GM18867 (cell line): Measurements from ENCODE around the gene LDB2.

Experiments
- ATAC-seq: cut with Tn5 transposase; IDR thresholded peaks from one replicate; pipeline ENCODE4 v1.9.1; 2021; ENCODE audit warnings: mild to moderate bottlenecking, moderate library complexity; ENCODE audit not compliant: unreplicated experiment

The LDB2 gene

DNA sequence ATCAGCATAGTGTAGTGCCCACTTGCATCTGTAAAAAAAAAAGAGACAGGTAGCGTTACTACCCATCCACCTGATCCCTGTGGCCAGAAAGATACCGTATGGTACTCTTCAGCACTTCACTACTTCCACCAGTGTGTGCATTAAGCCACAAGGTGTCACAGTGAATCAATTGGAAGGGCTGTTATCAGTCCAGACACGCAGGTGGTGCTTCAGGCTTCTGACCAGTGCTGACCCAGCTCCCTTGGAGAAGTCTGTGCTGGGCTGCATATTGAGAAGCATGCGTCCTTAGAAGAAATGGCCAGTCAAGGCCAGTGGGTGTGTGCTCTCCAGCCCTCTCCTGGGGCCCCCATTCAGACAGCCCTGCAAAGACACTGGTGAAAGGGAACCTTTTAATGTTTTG is 10.6 kb downstream of the LDB2 start:
- ATAC-seq = no peak

DNA sequence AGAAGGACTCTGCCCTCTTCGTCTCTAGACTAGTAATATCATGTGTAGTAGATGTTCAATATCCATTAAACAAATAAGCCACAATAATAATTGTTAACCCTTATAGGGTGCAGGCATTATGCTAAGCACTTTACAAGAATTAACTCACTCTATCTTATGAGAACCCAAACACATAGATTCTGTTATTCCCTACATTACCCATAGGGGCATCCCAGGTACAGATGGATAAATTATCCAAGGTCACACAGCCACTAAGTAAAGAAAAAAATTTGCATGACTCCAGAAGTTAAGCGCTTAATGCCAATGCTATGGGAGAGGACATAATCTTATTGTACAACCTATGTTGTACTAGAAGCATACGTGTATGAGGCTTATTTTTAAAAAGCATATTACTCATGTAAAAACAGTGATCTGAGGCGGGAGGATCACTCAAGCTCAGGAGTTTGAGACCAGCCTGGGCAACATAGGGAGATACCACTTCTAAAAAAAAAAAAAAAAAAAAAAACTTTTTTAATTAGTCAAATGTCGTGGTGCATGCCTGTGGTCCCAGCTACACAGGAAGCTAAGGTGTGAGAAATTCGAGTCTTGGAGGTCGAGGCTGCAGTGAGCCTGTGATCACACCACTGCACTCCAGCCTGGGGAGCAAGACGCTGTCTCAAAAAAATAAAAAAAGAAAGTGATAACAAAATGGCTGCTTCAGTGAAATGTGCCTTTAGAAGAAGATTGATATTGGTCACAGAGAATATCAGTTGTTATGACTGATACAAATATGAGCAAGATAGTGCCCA is 13.6 kb downstream of the LDB2 start:
- no peak for ATAC-seq

DNA sequence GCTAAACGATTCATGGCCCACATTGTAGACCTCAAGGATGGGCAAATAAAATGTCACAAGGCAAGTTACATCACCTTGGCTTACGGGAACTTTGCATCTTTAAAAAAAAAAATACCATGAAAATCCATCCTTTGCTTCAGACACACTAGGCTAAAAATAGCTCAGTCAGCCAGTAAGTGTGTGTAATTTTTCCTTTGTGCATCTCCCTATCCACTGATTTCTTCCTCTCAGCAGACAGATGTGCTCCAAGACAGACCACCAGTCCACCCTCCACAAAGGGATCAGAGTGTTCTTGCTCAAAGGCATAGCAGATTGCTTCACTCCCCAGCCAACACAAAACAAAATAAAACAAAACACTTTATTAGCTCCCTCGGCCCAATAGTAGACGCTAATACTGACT is 14.6 kb downstream of the LDB2 start:
- no peak for ATAC-seq

DNA sequence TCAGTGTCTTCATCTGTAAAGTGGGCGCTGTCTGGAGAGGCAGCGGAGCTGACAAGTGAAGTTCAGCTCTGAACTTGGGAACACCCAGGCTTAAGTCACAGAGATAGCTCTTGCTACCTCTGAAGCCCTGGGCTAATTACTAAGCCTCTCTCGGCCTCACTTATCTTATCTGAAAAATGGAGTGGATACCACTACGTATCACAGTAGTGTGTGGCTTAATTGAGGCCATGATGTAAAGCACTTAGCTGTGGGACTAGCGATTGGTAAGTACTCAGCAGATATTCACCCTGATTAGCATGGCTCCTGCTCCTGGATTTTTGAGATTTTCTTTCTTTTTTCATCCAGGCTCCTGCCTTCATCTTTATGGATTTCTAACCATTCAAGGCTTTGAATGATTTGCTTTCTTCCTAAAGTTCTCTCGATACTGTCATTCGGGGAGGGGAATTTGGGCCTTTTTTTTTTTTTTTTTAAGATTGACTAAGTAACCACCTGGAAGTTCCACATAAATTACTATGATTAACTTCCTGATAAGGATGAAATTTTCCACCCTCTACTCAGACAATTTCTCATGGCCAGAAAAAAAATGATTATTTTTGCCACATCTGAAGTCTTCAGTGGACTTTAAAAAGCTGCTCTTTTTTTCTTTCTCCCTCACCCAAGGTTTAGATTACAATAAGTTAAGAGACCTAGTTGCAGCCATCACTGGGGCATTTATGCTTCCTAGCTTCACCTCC is 17.1 kb downstream of the LDB2 start:
- ATAC-seq = no peak

GRCh38 chr4:16875487-16875886 is 23.0 kb downstream of the LDB2 start:
- no peak for ATAC-seq

- ATAC-seq = no peak
Measured at GRCh38 chr4:16869594-16870245, 28.7 kb downstream of the LDB2 start.

GRCh38 chr4:16868674-16869073 is 29.8 kb downstream of the LDB2 start:
- no peak for ATAC-seq

DNA sequence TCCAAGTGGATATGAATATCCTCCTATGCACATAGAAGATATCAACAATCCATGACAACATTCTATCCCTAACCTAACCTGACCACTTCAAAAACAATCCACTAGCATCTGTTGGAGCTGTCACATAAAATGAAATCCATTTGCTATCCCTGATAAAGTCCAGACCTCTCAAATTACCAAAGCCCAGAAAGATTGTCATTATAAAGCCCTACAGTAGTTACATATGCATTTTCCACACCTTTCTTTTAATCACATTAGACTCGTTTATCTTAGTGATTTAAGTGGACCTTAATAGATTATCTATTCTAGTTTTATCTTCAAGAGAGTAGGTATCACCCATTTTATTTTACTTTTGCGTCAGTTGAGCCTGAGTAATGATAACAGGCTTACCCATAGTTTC is 30.6 kb downstream of the LDB2 start:
- ATAC-seq = no peak

GRCh38 chr4:16866974-16867373 is 31.5 kb downstream of the LDB2 start:
- ATAC-seq = no peak

DNA sequence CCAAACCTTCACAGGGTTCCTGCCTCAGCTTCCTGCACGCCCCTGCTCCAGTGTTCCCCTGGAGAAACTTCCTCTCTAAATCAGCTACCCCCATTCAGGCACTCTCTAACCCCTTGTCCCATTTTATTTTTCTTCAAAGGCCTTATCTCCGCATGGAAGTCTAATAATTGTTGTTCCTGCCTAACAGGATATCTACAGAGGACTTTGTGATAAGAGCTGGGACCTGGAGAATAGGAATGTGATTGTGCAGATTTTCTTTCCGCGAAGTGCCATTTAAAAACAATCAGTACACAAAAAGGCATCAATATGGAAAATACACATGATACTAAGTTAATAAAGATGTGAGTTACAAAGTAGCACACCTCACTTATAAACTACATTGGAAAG is 32.6 kb downstream of the LDB2 start:
- no peak for ATAC-seq

DNA sequence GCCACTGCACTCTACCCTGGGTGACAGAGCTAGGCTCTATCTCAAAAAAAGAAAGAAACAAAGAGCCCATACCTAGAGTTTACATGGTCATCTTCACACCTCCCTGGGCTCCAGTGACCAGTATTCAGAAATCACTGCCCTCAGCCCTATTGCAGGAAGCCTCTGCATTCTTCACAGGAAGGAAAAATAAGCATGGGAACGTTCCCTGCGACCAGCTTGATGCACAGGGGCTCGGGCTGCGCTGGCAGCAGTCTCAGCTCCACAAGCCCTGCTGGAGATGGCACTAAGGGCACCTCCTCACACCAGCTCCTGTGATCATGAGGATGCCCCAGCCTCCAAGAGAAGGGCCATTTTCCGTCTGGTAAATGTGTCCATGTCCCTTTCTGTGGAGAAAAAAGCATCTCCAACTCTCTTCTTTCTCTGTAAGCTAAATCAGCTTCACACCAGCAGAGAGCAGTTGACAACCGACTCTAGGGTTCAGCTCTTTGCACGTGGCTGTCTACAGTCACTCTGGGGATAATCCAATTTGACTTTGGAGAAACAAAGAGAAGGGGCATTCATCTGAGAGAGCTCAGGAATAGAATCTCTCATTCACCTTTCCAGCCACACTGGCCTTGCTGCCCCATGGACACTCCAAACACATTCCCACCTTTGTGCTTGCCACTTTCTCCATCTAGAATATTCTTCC is 33.1 kb downstream of the LDB2 start:
- ATAC-seq = no peak

- no peak for ATAC-seq
Measured at GRCh38 chr4:16864199-16864598, 34.2 kb downstream of the LDB2 start.

GRCh38 chr4:16862697-16863096 is 35.7 kb downstream of the LDB2 start:
- no peak for ATAC-seq

GRCh38 chr4:16860516-16860915 is 37.9 kb downstream of the LDB2 start:
- no peak for ATAC-seq

DNA sequence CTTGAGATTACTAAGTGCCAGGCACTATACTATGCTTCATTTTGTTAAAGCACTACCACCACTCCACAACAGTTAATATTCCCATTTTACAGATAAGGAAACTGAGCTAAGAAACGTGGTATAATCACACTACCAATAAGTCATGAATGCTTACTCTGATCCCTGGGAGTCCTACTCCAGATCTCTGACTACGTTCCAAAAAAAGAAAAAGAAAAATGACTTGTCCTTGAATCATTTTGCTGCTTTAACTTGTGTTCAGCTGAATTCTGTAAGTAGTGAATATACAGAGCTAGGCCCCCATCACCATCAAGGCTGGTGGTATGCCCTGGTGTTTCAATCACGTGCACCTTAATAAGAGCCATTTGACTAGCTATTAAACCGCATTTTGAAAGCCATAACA is 39.4 kb downstream of the LDB2 start:
- no peak for ATAC-seq

DNA sequence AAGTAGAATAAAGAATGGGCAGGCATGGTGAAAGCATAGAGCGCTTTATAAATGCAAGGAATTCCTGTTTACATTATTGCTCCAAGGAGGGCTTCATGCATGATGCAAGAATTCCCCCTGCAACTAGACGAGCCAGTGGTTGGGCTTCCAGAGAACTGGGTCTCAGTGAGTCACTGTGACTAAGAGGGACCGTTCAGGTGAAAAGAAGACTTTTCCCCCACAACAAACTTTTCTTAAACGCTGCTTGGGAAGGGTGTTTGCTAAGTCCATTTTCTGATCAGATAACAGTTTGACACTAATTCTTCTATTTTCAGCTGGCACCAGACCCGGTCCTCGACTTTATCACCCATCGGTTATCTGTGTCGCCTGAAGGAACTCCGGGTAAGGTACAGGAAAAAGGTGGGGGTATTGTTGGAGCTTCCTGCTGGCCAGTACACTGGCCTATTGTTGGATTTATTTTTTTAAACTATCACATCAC is 40.1 kb downstream of the LDB2 start:
- ATAC-seq = no peak

DNA sequence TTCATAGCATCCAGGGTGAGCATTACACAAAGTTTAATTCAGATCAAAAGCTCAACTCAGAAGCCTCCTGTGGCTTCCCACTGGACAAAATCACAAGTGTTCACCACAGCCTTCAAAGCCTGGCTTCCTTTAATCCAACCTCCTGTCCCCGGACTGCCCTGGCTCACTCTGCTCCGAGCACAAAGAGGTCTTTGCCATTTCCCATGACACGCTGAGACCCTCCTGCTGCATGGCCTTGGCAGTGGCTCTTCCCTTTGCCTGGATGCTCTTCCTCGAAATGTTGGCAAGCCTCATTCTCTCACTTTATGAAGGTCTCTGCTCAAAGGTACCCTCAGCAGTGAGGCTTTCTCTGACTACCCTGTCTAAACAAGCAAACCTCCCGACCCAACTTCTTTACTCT is 41.0 kb downstream of the LDB2 start:
- ATAC-seq = no peak

GRCh38 chr4:16853640-16854039 is 44.8 kb downstream of the LDB2 start:
- no peak for ATAC-seq

DNA sequence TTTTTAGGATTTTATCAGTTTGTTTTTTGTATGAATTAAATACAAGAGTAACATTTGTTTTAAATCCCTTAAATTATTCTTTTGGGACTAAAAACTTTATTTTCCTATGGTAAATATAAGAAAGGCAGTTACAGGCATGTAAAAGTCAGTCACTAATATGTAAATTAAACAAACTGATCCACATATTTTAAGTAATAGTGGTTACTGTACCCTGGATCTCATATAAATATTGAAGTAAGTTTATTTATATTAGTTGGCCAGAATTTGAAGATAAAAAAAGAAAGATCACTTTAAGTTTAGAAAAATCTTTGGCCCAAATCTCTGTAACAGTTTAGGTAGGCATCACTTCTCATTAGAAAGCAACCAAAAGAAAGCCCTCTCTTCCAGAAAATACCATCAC is 45.8 kb downstream of the LDB2 start:
- ATAC-seq = no peak

DNA sequence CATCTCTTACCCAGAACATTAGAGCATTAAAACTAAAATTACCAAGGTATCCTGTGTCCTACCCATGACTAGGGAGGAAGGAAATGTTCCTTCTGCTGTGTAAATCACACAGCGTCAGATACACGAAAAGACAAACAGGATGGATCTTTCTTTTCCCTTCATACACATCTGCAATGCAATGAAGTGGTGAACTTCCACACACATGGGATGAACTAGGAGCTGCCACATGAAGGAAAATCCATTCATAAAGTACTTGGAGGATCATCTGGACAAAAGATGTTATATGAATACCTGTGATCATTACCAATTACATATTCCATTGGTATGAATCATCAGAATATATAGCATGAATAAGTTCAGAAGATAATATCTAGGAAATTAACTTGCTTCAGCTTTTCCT is 46.2 kb downstream of the LDB2 start:
- ATAC-seq = no peak

DNA sequence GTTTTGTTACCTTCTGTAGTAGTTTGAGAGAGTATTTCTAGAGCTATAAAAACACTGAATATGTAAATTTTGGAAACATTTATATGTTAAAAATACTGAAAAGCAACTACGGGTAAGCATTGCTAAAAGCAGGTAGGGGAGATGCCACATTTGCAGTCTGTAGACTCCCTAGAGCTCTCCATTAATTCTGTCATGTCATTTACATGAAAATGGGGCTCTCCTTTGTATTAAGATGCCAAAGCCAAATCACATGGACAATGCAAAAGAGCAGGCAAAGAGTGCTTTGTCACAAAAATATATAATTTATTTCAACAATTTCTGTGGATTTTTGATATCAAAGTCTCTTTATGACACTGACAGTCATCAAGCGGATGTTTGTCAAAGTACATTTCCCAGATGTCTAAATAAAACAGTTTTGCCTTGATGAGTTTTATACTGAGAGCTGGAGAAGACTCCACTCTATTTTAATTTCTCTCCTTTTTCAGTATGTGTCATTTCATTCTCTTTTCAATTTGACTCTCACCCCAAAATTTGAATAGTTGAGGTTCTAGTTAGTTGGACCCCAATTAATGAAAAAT is 51.8 kb downstream of the LDB2 start:
- ATAC-seq = no peak
